Measurements from ENCODE around the gene PPP2R3B.

PPP2R3B gene

DNA sequence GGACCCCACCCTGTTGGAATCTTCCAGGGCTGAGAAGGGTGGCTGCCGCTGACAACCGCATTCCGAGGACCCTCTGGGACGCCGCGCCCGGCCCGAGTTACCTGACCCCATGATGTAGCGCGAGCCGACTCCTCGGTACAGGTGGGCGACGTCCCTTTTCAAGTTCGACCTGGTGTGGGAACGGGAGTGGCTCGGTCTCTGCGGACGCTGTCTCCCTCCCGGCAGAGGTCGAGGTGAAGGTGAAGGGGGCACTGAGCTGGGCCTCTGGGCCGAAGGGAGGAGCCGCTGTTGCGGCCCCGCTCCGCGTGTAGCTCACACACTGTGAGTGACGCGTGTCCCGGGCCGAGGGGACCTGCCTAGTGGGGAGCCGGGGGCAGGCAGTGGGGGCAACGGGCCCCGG is 72.7 kb downstream of the PPP2R3B start:
- Histone ChIP-seq H3K4me3 (ENCODE audit: severe bottlenecking) (no peak overlapping the region), H3K9me3 (ENCODE audit: severe bottlenecking) (no peaks in the 10 kb centered on the region), H3K4me1 (ENCODE audit: insufficient read depth, poor library complexity, severe bottlenecking) (no peaks in the 10 kb centered on the region), H3K27me3 (ENCODE audit: insufficient read depth, poor library complexity, severe bottlenecking) (no peaks in the 10 kb centered on the region), H3K36me3 (ENCODE audit: low read depth) (peaks cover 46% of the 10 kb centered on the region), H3K27ac (ENCODE audit: poor library complexity, severe bottlenecking) (no peak overlapping the region)
- ATAC-seq (ENCODE audit: low read depth) (no peak), DNase-seq (ENCODE audit: low spot score) (peak; percentile 72)
- TF ChIP-seq, protein P1, sequence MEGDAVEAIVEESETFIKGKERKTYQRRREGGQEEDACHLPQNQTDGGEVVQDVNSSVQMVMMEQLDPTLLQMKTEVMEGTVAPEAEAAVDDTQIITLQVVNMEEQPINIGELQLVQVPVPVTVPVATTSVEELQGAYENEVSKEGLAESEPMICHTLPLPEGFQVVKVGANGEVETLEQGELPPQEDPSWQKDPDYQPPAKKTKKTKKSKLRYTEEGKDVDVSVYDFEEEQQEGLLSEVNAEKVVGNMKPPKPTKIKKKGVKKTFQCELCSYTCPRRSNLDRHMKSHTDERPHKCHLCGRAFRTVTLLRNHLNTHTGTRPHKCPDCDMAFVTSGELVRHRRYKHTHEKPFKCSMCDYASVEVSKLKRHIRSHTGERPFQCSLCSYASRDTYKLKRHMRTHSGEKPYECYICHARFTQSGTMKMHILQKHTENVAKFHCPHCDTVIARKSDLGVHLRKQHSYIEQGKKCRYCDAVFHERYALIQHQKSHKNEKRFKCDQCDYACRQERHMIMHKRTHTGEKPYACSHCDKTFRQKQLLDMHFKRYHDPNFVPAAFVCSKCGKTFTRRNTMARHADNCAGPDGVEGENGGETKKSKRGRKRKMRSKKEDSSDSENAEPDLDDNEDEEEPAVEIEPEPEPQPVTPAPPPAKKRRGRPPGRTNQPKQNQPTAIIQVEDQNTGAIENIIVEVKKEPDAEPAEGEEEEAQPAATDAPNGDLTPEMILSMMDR (IDR thresholded peaks at IDR 0.05; ENCODE audit: poor library complexity, severe bottlenecking) = no peak

DNA sequence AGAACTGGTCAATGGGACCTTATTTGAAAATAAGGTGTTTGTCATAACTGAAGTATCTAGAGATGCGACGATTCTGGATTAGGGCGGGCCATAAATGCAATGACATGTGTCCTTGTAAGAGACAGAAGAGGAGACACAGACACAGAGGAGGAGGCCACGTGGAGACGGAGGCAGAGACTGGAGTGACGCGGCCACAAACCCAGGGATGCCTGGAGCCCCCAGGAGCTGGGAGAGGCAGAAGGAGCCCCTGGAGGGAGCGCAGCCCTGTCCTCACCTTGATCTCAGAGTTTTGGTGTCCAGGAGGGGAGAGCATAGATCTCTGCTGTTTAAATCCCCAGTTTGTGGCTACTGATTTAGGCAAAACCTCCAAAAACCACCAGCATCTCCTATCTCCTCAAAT is 73.2 kb downstream of the PPP2R3B start:
- ATAC-seq (ENCODE audit: low read depth) (no peak), DNase-seq (ENCODE audit: low spot score) (peak; percentile 55)
- H3K36me3 ChIP-seq (ENCODE audit: low read depth) = peaks cover 49% of the 10 kb centered on the region
- TF ChIP-seq, protein P1 (IDR thresholded peaks at IDR 0.05; ENCODE audit: poor library complexity, severe bottlenecking) = no peak
- no peaks in the 10 kb centered on the region for H3K27me3 ChIP-seq (ENCODE audit: insufficient read depth, poor library complexity, severe bottlenecking)
- H3K4me3 ChIP-seq (ENCODE audit: severe bottlenecking) = no peak overlapping the region
- H3K9me3 ChIP-seq (ENCODE audit: severe bottlenecking) = no peaks in the 10 kb centered on the region
- no peaks in the 10 kb centered on the region for H3K4me1 ChIP-seq (ENCODE audit: insufficient read depth, poor library complexity, severe bottlenecking)
- no peak overlapping the region for H3K27ac ChIP-seq (ENCODE audit: poor library complexity, severe bottlenecking)

DNA sequence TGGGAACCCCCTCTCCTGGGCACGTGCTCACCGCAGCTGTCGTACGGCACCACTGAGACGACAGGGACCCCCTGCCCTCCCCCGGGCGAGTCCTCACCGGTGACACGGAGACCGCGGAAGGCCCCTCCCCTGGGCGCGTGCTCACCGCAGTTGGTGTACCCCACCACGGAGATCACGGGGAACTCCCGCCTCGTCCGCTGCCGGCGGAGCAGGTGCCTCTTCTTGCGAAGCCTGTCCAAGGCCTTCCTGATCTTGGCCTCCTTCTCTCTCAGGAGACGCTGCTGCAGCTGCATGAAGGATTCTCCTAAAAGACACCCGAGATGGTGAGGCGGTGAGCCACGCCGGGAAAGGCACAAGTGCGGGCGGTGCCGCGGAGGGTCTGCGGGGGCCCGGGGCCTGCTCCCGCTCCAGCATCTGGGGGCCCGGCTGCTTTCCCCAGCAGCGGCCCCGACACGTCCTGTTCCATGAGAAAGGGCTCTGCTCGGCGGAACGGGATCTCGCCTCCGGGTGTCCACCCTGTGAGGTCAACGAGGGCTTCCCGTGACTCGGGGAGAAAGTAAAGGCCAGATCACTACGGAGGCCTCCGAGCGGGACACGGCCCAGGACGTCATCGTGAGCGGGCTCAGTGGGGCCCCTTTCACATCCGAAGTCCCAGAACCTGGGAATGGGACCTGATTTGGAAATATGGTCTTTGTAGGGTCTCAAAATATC is 73.9 kb downstream of the PPP2R3B start:
- Histone ChIP-seq H3K9me3 (ENCODE audit: severe bottlenecking) (no peaks in the 10 kb centered on the region), H3K27me3 (ENCODE audit: insufficient read depth, poor library complexity, severe bottlenecking) (no peaks in the 10 kb centered on the region), H3K4me1 (ENCODE audit: insufficient read depth, poor library complexity, severe bottlenecking) (no peaks in the 10 kb centered on the region), H3K27ac (ENCODE audit: poor library complexity, severe bottlenecking) (no peak overlapping the region), H3K36me3 (ENCODE audit: low read depth) (peaks cover 56% of the 10 kb centered on the region), H3K4me3 (ENCODE audit: severe bottlenecking) (no peak overlapping the region)
- ATAC-seq (ENCODE audit: low read depth) = no peak
- TF ChIP-seq, protein P1 (IDR thresholded peaks at IDR 0.05; ENCODE audit: poor library complexity, severe bottlenecking) = no peak
- DNase-seq (ENCODE audit: low spot score) = peak; percentile 73

DNA sequence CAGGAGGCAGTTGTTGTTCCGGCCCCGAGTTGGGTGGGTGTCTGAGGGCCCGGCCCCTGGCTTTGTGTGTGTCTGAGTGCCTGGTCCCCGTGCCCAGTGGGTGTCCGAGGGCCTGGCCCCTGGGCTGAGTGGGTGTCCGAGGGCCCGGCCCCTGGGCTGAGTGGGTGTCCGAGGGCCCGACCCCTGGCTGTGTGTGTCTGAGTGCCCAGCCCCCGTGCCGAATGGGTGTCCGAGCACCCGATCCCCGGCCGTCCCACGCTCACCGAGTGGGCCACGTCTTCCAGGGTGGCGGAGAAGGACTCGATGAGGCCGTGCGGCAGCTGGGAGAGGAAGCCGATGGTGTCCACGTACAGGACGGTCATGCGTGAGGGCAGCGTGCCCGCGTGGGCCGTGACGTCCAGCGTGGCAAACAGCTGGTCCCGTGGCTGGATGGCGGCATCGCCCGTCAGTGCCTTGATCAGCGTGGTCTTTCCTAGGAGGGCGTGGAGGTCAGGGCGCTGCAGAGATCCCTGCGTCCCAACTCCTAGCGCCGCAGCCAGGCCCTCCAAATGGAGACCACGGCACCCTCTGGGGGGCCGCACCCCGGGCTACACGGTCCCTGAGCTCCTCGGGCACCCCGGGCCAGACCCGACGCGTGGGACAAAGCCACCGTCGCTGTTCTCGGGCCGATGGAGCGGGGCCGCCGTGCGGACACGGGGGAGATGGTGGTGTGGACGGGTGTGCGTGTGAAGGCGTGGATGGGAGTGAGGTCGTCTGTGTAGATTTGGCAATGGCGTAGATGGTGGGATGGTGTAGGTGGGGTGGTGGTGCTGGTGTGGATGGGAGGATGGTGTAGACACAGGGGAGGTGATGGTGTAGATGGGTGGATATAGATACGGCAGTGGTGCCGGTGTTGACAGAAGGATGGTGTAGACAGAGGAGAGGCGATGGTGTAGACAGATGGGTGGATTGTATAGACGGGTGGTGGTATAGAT is 75.3 kb downstream of the PPP2R3B start:
- DNase-seq (ENCODE audit: low spot score) (peak; percentile 78), ATAC-seq (ENCODE audit: low read depth) (no peak; the same call in 1 of the 3 replicates)
- TF ChIP-seq, protein P1 (IDR thresholded peaks at IDR 0.05; ENCODE audit: poor library complexity, severe bottlenecking) = no peak

More for the DNA sequence above, 75.3 kb downstream of the PPP2R3B start:
- Histone ChIP-seq H3K9me3 (ENCODE audit: severe bottlenecking) (no peaks in the 10 kb centered on the region), H3K4me1 (ENCODE audit: insufficient read depth, poor library complexity, severe bottlenecking) (no peaks in the 10 kb centered on the region), H3K36me3 (ENCODE audit: low read depth) (peaks cover 61% of the 10 kb centered on the region), H3K4me3 (ENCODE audit: severe bottlenecking) (no peak overlapping the region), H3K27me3 (ENCODE audit: insufficient read depth, poor library complexity, severe bottlenecking) (no peaks in the 10 kb centered on the region), H3K27ac (ENCODE audit: poor library complexity, severe bottlenecking) (no peak overlapping the region)
